Measurements from ENCODE around the gene ECHDC3. TPM values are rescaled to one million over a fixed set of nuclear protein-coding genes. Genes with fewer than 3 reads are reported as not detected.

Gene ECHDC3
- total RNA-seq, 4 donors from 2014 or later = 22.4 to 85.4 (median 69.1) TPM

GRCh38 chr10:11773761-11774441 is 31.7 kb downstream of the ECHDC3 start:
- no peak overlapping the region for H3K4me3 ChIP-seq (replicated peaks in 1 of 3)
- H3K36me3 ChIP-seq = no peaks in the 10 kb centered on the region
- TF ChIP-seq POLR2A (IDR thresholded peaks at IDR 0.05) (no peak), CTCF (IDR thresholded peaks at IDR 0.05) (no peak)
- DNase-seq = no peak
- H3K4me1 ChIP-seq = no peaks in the 10 kb centered on the region
- no peak overlapping the region for H3K27ac ChIP-seq
- H3K27me3 ChIP-seq = no peaks in the 10 kb centered on the region
- 86 to 87% methylated on average over 14 of the region's 14 CpGs for WGBS, 2 donors
- H3K9me3 ChIP-seq = no peaks in the 10 kb centered on the region
- intact Hi-C loops (cut with DNase I) = no loop called here

- TF ChIP-seq CTCF (IDR thresholded peaks at IDR 0.05) = no peak
- no peak for TF ChIP-seq POLR2A (IDR thresholded peaks at IDR 0.05)
These were observed 33.2 kb downstream of the ECHDC3 start for GRCh38 chr10:11775412-11775811.

GRCh38 chr10:11776080-11776479 is 33.9 kb downstream of the ECHDC3 start:
- TF ChIP-seq POLR2A (IDR thresholded peaks at IDR 0.05) (no peak), CTCF (IDR thresholded peaks at IDR 0.05) (no peak)
- WGBS, 2 donors = 92 to 95% methylated on average over 3 of the region's 3 CpGs
- H3K4me3 ChIP-seq (replicated peaks in 1 of 3) = no peak overlapping the region
- no peaks in the 10 kb centered on the region for H3K36me3 ChIP-seq
- intact Hi-C loops (cut with DNase I) = no loop called here
- DNase-seq = no peak
- no peaks in the 10 kb centered on the region for H3K4me1 ChIP-seq
- H3K9me3 ChIP-seq = no peaks in the 10 kb centered on the region
- no peak overlapping the region for H3K27ac ChIP-seq
- H3K27me3 ChIP-seq = no peaks in the 10 kb centered on the region

More at GRCh38 chr10:11775412-11775811, 33.2 kb downstream of the ECHDC3 start:
- H3K36me3 ChIP-seq = no peaks in the 10 kb centered on the region
- intact Hi-C loops (cut with DNase I) = no loop called here
- WGBS, 2 donors = 47 to 52% methylated on average over 5 of the region's 5 CpGs
- no peak overlapping the region for H3K27ac ChIP-seq
- no peaks in the 10 kb centered on the region for H3K9me3 ChIP-seq
- no peaks in the 10 kb centered on the region for H3K27me3 ChIP-seq
- DNase-seq = no peak
- H3K4me3 ChIP-seq (replicated peaks in 1 of 3) = no peak overlapping the region
- no peaks in the 10 kb centered on the region for H3K4me1 ChIP-seq

- Histone ChIP-seq H3K36me3 (no peaks in the 10 kb centered on the region), H3K27ac (no peak overlapping the region), H3K27me3 (no peaks in the 10 kb centered on the region), H3K9me3 (no peaks in the 10 kb centered on the region), H3K4me3 (replicated peaks in 1 of 3) (no peak overlapping the region), H3K4me1 (no peaks in the 10 kb centered on the region)
- DNase-seq = no peak
- TF ChIP-seq POLR2A (IDR thresholded peaks at IDR 0.05) (no peak), CTCF (IDR thresholded peaks at IDR 0.05) (no peak)
- intact Hi-C loops (cut with DNase I) = loop anchor here (5.0 kb wide), 1 partner anchor 206 kb away; no protein-coding TSS in a partner anchor
- WGBS, 2 donors = 96 to 100% methylated on average over 5 of the region's 6 CpGs
These were observed 38.9 kb downstream of the ECHDC3 start for GRCh38 chr10:11781114-11781513.

GRCh38 chr10:11782793-11783557 is 40.8 kb downstream of the ECHDC3 start:
- 39 to 71% methylated on average over 6 to 18 of the region's 18 CpGs for WGBS, 2 donors
- Histone ChIP-seq H3K27me3 (no peaks in the 10 kb centered on the region), H3K4me1 (no peaks in the 10 kb centered on the region), H3K27ac (no peak overlapping the region), H3K4me3 (replicated peaks in 1 of 3) (no peak overlapping the region), H3K9me3 (no peaks in the 10 kb centered on the region), H3K36me3 (no peaks in the 10 kb centered on the region)
- intact Hi-C loops (cut with DNase I) = loop anchor here (5.0 kb wide), 1 partner anchor 204 kb away; no protein-coding TSS in a partner anchor
- no peak for DNase-seq
- no peak for TF ChIP-seq POLR2A (IDR thresholded peaks at IDR 0.05)
- TF ChIP-seq CTCF (IDR thresholded peaks at IDR 0.05) = peak; percentile 47 to 74 (median 59)
